SIG-M5 treated with dmso at 0.1 percent for 504 hours (cell line): ENCODE results near the gene GAP43.
"Not testable (repeated sequence)": the region's sequence is repeated elsewhere in the genome, so short reads cannot be mapped to it uniquely, and the experiment has no call there.

ENCODE experiments used
- DNase-seq: peaks from one replicate; lab custom pipeline; 2025; ENCODE audit not compliant: unreplicated experiment; lab: John Stamatoyannopoulos, UW

Gene GAP43

DNA sequence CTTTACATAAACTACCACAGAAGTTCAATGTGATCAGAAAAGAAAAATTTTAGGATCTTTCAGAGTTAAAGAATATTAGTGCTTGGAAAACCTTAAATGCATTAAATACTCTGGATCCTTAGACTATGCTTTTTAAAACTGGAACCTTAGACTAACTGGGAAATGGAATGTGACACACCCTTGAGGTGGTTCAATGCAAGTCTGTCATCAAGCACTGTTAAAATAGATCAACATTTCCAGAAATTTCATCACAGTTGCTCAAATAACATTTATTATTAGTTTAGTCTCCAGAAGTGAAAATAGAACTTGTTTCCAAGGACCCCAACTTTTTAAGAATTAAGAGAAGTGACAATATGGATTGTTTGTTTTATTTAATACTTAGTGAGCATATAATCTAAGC, 71.8 kb downstream of the GAP43 start:
- no peak for DNase-seq

DNA sequence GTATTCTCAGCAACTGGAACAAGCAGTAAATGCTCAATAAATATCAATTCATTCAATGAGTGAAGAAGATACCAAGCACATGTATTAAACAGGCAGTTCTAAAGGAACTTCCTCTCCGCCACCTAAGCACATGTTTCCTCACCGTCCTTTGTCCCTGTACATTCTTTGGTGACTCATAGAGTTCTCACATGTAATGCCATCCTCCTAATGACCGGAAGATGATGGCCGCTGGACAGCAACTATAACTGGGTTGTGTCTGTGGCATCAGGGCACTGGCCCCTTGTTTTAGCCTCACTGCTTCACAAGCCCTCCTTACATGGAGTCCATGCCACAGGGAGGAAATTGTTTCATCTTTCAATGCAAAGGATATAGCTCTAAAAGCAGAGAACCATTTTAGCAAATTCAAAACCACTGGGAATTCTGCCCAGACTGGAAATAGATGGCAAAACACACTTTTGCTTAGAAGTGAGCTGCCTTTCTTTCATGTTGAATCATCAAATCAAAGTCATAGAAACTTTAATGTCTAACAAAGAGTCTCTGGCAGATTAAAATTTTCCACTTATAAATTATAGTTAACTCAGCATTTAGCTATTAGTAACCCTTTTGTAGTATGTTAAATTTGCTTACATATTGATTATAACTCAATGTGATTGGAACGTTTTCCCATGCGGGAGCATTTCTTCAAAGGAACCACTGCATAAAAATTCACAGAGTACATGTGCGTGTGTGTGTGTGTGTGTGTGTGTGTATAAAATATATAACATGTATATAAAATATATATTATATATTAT, 74.1 kb downstream of the GAP43 start:
- no peak for DNase-seq

DNA sequence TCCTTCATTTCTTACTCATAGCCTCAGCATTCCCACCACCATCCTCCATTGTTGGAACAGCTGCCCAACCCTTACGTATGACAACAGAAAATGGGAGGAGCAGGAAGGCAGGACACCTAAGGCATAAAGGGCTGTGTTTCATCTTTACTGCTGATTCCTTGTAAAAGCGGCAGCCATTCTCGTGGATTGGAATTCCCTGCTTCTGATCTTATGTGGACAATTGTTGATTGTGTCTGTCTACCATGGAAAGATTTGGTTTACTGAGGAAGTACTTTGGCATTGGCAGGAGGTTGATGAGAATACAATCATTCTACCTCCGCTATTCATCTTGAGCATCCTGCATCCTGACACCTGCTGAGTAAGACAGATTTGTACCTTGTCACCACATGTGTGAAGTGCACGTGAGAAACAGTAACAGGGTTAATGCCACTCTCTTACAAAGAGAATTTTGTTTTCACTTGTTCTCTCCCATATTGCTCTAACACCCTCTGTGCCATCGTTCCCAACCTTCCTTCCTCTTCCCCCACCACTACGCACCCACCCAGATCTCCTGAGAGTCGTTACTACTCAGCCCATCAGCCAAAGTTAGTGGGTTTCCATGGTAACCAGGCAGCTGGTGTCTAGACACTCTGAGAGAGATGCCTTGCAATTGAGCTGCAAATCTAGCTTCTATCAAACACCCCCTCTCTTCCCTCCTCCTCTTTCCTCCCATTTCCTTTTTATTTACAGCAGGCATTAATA, 75.7 kb downstream of the GAP43 start:
- DNase-seq, result no peak

DNA sequence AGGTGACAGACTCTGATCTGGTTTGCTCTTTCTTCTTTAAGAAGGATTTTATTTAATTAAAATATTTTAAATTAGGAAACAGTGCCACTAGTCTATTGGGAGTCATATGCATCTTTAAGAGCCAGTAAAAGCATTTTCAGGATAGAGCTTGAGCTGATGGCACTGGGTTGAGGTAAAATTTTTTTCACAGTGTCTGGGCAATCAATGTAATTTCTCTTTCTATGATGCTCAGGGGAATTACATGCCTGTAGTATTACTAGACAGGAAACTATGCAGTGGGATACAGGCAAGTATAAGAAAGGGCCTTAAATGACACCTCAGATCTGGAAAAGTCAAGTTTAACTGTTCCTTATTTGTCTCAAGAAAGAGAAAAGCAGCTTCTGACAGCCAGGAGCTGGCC, 76.4 kb downstream of the GAP43 start:
- DNase-seq, result no peak

DNA sequence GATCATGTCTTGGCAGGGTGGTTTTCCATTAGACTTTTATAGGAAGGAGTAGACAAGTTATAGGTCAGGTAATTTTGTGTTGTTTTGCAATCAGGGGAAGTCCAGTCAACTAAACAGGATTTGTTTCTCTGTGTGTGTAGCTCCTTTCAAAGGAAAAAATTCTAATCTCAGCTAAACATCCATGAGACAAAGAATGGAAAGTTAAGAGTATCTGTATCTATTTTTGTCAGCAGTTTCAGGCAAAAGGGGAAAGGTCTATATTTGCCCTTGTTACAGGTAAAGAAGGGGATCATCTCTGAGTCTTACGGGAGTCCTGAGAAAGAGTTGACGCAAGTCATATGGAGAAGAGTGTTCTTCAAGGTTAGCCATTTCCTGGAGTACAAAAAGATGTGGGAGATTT, 79.3 kb downstream of the GAP43 start:
- DNase-seq, result no peak

DNA sequence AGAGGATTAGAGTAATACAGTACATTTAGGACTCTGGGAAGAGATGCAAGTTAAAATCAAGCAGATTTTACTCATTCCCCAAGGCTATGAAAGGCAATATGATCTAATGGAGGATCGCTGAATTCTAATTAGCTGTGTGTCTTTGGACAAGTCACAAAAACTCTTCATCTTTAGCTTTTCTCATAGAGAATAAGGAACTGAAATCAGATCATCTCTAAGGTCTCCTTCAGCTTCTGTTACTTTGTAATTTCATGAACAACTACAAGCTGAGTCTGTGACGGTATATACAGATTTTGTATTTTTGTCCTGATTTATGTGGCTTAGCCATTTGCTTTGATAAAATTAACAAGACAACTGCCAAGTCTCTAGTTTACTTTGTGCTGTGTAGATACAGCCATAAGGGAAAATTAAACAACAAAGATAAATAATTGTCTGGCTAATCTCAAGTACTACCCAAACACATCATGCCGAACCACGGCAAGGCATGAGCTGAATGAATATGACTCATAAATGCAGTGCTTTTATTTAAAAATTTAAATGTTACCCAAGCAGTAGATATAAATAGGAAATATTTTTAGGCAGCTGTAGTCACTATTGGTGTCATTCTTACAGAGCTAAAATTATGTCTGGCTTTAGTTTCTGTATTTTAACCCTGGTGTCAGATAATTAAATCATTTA, 81.5 kb downstream of the GAP43 start:
- DNase-seq, result no peak

- DNase-seq, result no peak
These were observed 83.1 kb downstream of the GAP43 start for GRCh38 chr3:115706311-115706829.

- no peak for DNase-seq
These were observed 85.2 kb downstream of the GAP43 start for GRCh38 chr3:115708540-115708939.

DNA sequence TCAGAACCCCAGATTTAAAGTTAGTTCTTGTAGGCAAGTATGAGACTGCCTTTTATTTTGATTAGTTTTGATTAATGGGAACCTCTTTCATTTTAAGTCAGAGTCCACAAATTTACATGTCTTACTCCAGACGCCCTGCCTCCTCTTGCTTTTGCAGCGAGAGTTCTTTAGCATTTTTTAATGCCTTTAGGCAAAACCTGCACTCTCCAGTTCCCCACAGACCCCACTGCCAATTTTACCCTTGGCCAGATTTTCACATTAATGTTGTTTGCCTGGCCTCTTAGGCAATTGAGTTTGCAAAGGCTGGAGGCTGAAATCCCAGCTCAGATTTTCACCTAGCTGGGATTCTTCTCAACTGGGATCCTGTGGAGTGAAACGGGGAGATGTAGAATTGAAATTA, 85.8 kb downstream of the GAP43 start:
- DNase-seq, result no peak

- no peak for DNase-seq
These were observed 86.6 kb downstream of the GAP43 start for GRCh38 chr3:115709931-115710330.

GRCh38 chr3:115710799-115711198, 87.5 kb downstream of the GAP43 start:
- no peak for DNase-seq

DNA sequence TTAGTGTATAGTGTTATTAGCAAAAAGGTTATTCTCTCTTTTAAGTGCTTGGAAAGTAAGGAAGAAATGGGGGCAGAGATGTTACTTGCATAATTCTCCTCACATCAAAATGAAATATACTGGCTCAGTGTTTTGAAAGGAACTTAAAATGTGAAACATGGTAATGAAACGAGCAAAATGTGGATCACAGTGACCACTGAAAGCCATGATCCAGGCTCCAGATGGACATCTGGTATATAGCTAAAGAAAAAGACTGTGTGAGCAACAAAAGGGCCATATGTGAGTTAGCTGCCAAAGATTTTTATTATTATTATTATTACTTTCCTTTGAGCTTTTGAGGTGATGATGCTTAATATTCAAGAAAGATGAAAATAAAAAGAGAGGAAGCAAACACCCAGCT, 89.6 kb downstream of the GAP43 start:
- no peak for DNase-seq

DNA sequence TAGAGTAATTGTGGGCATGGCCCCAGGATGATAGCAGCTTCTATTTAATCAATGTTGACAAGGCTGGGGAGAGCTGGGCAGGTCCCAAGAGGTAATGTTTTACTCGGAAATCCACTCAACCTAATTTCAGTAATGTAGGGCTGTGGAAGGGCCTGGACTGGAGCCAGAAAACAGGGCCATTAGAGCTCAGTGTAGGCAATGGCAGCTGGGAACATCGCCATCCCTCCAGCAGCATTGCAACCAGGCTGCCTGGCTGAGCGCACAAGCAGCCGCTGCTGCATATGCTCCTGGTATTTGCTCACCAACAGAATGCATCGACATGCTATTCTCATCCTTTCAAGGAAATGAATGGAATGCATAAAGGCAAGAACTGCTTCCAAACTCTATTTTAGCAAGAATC, 90.0 kb downstream of the GAP43 start:
- DNase-seq, result no peak

GRCh38 chr3:115715241-115715745, 92.0 kb downstream of the GAP43 start:
- DNase-seq, result no peak

DNA sequence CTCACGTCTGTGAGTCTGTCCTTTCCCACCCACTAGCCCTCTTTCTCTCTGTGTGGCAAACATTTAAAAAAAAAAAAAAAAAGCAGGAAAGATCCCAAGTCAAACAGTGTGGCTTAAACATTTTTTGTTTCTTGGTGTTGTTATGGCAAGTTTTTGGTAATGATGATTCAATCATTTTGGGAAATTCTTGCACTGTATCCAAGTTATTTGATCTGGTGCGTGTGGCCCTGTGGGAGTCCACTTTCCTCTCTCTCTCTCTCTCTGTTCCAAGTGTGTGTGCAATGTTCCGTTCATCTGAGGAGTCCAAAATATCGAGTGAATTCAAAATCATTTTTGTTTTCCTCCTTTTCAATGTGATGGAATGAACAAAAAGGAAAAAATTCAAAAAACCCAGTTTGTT, 97.7 kb downstream of the GAP43 start:
- DNase-seq, result no peak

GRCh38 chr3:115725800-115726199, 102.5 kb downstream of the GAP43 start:
- no peak for DNase-seq

DNA sequence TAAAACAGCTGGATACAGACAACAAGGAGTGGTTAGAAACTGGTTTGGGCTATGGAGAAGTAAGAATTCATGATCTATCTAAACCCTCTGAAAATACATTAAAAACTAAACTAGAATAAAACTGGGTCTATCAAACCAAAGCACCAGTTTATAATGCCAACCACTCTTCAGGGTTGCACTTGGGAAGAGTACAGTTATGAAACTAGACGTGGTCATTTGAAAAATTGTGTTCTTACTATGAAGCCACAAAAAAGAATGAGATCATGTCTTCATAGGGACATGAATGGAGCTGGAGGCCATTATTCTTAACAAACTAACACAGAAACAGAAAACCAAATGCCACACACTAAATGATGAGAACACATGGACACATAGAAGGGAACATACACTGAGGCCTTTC, 103.8 kb downstream of the GAP43 start:
- DNase-seq, result no peak

GRCh38 chr3:115728013-115728412, 104.7 kb downstream of the GAP43 start:
- no peak for DNase-seq

DNA sequence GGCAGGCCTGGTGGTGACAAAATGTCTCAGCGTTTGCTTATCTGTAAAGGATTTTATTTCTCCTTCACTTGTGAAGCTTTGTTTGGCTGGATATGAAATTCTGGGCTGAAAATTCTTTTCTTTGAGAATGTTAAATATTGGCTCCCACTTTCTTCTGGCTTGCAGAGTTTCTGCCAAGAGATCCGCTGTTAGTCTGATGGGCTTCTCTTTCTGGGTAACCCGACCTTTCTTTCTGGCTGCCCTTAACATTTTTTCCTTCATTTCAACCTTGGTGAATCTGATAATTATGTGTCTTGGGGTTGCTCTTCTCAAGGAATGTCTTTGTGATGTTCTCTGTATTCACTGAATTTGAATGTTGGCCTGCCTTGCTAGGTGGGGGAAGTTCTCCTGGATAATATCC, 113.0 kb downstream of the GAP43 start:
- DNase-seq, result not testable (repeated sequence)

- no peak for DNase-seq
These were observed 118.3 kb downstream of the GAP43 start for GRCh38 chr3:115741650-115742049.

GRCh38 chr3:115744516-115744915, 121.2 kb downstream of the GAP43 start:
- DNase-seq, result not testable (repeated sequence)

DNA sequence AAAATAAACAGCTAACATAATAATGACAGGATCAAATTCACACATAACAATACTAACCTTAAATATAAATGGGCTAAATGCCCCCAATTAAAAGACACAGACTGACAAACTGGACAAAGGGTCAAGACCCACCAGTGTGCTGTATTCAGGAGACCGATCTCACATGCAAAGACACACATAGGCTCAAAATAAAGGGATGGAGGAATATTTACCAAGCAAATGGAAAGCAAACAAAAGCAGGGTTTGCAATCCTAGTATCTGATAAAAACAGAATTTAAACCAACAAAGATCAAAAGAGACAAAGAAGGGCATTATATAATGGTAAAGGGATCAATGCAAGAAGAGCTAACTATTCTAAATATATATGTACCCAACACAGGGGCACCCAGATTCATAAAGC, 129.7 kb downstream of the GAP43 start:
- DNase-seq, result not testable (repeated sequence)
